Measurements from ENCODE around the gene SORD. TPM values are rescaled to one million over a fixed set of nuclear protein-coding genes. Genes with fewer than 3 reads are reported as not detected.

The SORD gene
- total RNA-seq, 1 donor from 2014 or later = 54.8 TPM

DNA sequence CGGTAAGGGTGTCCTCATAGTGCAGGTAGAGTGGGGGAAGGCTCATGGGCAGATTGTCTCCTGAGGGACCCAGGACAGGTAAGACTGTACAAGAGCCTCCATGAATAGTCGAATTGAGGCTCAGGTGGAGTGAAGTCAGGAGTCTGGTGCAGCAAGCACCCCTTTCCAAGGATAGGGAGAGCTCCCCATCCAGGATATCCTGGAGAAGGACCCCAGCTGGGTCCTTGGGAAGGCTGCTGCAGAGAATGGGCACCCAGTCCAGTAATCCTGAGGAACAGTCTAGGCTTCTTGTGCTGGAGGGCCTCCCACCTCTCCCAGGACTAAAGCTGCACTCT lies 91.7 kb downstream of the SORD start:
- H3K36me3 Mint-ChIP-seq (ENCODE audit: low read depth) = no peaks in the 10 kb centered on the region
- TF ChIP-seq, protein P1, sequence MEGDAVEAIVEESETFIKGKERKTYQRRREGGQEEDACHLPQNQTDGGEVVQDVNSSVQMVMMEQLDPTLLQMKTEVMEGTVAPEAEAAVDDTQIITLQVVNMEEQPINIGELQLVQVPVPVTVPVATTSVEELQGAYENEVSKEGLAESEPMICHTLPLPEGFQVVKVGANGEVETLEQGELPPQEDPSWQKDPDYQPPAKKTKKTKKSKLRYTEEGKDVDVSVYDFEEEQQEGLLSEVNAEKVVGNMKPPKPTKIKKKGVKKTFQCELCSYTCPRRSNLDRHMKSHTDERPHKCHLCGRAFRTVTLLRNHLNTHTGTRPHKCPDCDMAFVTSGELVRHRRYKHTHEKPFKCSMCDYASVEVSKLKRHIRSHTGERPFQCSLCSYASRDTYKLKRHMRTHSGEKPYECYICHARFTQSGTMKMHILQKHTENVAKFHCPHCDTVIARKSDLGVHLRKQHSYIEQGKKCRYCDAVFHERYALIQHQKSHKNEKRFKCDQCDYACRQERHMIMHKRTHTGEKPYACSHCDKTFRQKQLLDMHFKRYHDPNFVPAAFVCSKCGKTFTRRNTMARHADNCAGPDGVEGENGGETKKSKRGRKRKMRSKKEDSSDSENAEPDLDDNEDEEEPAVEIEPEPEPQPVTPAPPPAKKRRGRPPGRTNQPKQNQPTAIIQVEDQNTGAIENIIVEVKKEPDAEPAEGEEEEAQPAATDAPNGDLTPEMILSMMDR (conservative IDR thresholded peaks at IDR 0.05) = no peak
- peaks cover 4% of the 10 kb centered on the region for H3K9me3 Mint-ChIP-seq
- no peak overlapping the region for H3K27ac Mint-ChIP-seq (ENCODE audit: unreplicated experiment)
- DNase-seq (ENCODE audit: low read depth, low spot score) = no peak
- H3K4me3 Mint-ChIP-seq = no peak overlapping the region
- H3K27me3 Mint-ChIP-seq (ENCODE audit: low read depth) = peaks cover 79% of the 10 kb centered on the region
- H3K4me1 Mint-ChIP-seq = peaks cover 13% of the 10 kb centered on the region

DNA sequence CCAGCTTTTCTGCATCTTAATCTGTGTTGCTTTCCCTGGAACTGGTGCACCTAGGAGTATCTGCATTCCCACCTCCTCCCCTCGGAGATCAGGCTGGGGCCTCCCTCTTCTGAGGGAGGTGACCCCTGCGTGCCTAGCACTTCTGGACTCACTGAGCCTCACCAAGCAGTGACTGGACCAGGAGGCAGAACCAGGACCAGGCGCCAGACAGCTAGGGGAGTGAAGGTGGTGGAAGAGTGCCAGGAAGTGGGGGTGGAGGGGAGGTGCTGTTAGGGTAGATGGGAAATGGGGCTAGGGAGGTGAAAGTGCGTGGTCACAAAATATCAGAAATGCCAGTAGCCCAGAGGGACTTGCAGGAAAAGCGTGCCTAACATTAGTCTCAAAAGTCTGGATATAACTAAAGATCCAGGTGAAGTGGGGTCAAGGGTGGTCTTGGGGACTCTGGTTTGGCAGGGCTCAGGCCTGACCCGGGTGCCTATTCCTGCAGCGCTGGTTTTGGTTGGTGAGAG lies 92.4 kb downstream of the SORD start:
- H3K9me3 Mint-ChIP-seq = peaks cover 4% of the 10 kb centered on the region
- no peaks in the 10 kb centered on the region for H3K36me3 Mint-ChIP-seq (ENCODE audit: low read depth)
- no peak overlapping the region for H3K27ac Mint-ChIP-seq (ENCODE audit: unreplicated experiment)
- DNase-seq (ENCODE audit: low read depth, low spot score) = no peak
- H3K27me3 Mint-ChIP-seq (ENCODE audit: low read depth) = peaks cover 76% of the 10 kb centered on the region
- H3K4me1 Mint-ChIP-seq = peaks cover 13% of the 10 kb centered on the region
- TF ChIP-seq, protein P1 (conservative IDR thresholded peaks at IDR 0.05) = no peak
- no peak overlapping the region for H3K4me3 Mint-ChIP-seq

DNA sequence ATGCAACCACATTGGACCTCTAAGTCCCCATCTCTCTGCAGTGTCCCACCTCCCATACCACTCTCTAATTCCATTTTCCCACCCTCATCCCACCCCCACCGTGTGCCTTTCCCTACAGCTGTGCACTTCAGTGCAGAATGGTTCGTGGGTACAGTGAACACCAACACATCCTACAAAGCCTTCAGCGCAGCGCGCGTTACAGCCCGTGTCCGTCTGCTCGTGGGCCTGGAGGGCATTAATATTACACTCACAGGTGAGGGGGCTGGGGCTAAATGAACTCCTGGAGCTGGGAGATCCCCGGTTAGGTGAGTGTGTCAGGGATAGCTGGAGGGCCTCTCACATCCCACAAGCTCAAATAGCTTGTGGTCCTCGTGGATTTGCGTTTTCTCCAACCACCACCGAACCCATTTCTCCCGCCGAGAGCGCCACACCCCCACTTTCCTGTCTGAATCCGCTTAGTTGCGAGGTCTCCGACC lies 93.0 kb downstream of the SORD start:
- DNase-seq (ENCODE audit: low read depth, low spot score) = no peak
- Mint-ChIP-seq H3K9me3 (peaks cover 4% of the 10 kb centered on the region), H3K27me3 (ENCODE audit: low read depth) (peaks cover 74% of the 10 kb centered on the region), H3K27ac (ENCODE audit: unreplicated experiment) (no peak overlapping the region), H3K36me3 (ENCODE audit: low read depth) (no peaks in the 10 kb centered on the region), H3K4me1 (peaks cover 13% of the 10 kb centered on the region), H3K4me3 (no peak overlapping the region)
- TF ChIP-seq, protein P1 (conservative IDR thresholded peaks at IDR 0.05) = no peak

DNA sequence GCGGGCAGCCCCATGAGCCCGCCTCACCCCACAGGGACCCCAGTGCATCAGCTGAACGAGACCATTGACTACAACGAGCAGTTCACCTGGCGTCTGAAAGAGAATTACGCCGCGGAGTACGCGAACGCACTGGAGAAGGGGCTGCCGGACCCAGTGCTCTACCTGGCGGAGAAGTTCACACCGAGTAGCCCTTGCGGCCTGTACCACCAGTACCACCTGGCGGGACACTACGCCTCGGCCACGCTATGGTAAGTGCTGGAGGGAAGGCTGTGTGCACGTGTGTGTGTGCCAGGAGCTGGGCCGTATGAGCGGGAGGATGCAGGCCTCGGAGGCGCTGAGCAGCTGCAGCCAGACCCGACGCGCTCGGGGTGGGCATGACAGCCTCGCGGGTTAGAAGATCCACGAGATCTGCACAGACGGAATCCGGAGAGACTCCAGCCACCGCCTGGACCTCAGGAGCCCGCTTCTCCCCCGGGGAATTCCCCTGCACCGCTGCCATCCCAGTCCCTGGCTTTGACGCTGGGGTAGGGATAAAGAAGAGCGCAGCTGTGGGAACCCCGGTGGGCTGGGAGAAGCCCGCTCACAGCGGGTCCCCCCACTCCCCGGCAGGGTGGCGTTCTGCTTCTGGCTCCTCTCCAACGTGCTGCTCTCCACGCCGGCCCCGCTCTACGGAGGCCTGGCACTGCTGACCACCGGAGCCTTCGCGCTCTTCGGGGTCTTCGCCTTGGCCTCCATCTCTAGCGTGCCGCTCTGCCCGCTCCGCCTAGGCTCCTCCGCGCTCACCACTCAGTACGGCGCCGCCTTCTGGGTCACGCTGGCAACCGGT lies 93.7 kb downstream of the SORD start:
- H3K4me1 Mint-ChIP-seq = peaks cover 13% of the 10 kb centered on the region
- TF ChIP-seq, protein P1 (conservative IDR thresholded peaks at IDR 0.05) = no peak
- DNase-seq (ENCODE audit: low read depth, low spot score) = no peak
- H3K4me3 Mint-ChIP-seq = no peak overlapping the region
- H3K27me3 Mint-ChIP-seq (ENCODE audit: low read depth) = peaks cover 76% of the 10 kb centered on the region
- H3K9me3 Mint-ChIP-seq = peaks cover 4% of the 10 kb centered on the region
- no peaks in the 10 kb centered on the region for H3K36me3 Mint-ChIP-seq (ENCODE audit: low read depth)
- H3K27ac Mint-ChIP-seq (ENCODE audit: unreplicated experiment) = no peak overlapping the region

DNA sequence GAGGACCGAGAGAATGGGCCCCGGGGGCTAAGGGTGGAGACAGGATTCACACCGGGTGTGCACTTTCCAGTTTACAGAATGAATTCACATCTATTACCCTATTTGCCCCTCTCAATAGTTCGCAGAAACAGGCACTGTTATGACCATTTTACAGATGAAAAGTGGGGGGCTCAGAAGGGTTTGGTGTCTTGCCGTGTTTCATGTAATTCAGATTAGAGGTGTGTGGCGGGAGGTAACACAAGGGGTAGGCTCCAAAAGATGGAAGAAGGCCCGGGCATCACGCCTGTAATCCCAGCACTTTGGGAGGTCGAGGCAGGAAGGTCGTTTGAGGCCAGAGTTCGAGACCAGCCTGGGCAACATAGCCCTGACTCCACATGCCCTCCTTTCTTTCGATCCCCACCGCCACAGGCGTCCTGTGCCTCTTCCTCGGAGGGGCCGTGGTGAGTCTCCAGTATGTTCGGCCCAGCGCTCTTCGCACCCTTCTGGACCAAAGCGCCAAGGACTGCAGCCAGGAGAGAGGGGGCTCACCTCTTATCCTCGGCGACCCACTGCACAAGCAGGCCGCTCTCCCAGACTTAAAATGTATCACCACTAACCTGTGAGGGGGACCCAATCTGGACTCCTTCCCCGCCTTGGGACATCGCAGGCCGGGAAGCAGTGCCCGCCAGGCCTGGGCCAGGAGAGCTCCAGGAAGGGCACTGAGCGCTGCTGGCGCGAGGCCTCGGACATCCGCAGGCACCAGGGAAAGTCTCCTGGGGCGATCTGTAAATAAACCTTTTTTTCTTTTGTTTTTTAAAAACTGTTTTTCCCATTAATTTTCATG lies 94.5 kb downstream of the SORD start:
- Mint-ChIP-seq H3K27ac (ENCODE audit: unreplicated experiment) (no peak overlapping the region), H3K4me1 (peaks cover 6% of the 10 kb centered on the region), H3K4me3 (no peak overlapping the region), H3K27me3 (ENCODE audit: low read depth) (peaks cover 70% of the 10 kb centered on the region), H3K9me3 (peaks cover 4% of the 10 kb centered on the region), H3K36me3 (ENCODE audit: low read depth) (no peaks in the 10 kb centered on the region)
- TF ChIP-seq, protein P1 (conservative IDR thresholded peaks at IDR 0.05) = no peak
- no peak for DNase-seq (ENCODE audit: low read depth, low spot score)
